ENCODE results near the gene U2AF2. TPM values are rescaled to one million over a fixed set of nuclear protein-coding genes. Genes with fewer than 3 reads are reported as not detected.

Gene U2AF2
- total and polyA plus RNA-seq, 8 donors, result 123 to 213 (median 170) TPM

DNA sequence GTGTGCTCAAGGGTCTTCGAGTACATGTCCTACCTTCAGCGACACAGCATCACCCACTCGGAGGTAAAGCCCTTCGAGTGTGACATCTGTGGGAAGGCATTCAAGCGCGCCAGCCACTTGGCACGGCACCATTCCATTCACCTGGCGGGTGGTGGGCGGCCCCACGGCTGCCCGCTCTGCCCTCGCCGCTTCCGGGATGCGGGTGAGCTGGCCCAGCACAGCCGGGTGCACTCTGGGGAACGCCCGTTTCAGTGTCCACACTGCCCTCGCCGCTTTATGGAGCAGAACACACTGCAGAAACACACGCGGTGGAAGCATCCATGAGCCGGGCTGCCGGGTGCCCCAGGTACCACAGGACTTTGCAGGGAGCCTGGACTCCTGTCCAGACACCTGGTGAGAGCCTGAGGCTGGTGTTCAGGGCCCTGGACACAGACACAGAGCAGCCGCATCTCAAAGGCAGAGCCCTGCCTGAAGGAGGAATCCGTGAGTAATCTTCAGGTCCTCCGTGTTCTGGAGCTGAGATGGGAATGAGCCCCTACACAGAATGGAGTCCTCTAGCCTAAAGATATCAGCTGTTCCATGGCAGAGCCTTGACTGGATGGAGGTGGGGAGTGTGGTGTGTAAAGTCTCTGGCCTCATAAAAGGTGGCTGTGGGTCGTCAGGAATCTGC lies 9.9 kb upstream of the U2AF2 start:
- H3K36me3 ChIP-seq, result peaks cover 0 to 12% of the 10 kb centered on the region in 2 donors
- DNase-seq, result peak in 1 of 4 donors; percentile 68
- ATAC-seq, result no peak
- TF ChIP-seq, protein P1, sequence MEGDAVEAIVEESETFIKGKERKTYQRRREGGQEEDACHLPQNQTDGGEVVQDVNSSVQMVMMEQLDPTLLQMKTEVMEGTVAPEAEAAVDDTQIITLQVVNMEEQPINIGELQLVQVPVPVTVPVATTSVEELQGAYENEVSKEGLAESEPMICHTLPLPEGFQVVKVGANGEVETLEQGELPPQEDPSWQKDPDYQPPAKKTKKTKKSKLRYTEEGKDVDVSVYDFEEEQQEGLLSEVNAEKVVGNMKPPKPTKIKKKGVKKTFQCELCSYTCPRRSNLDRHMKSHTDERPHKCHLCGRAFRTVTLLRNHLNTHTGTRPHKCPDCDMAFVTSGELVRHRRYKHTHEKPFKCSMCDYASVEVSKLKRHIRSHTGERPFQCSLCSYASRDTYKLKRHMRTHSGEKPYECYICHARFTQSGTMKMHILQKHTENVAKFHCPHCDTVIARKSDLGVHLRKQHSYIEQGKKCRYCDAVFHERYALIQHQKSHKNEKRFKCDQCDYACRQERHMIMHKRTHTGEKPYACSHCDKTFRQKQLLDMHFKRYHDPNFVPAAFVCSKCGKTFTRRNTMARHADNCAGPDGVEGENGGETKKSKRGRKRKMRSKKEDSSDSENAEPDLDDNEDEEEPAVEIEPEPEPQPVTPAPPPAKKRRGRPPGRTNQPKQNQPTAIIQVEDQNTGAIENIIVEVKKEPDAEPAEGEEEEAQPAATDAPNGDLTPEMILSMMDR (IDR thresholded peaks at IDR 0.05), result no peak
- no peak overlapping the region for H3K27ac ChIP-seq
- H3K4me1 ChIP-seq, result peaks cover 21 to 81% of the 10 kb centered on the region in 2 donors
- peaks cover 0 to 13% of the 10 kb centered on the region in 2 donors for H3K27me3 ChIP-seq
- no peaks in the 10 kb centered on the region for H3K9me3 ChIP-seq
- intact Hi-C loops (cut with DNase I), result no loop called here
- H3K4me3 ChIP-seq, result peak overlapping the region in 1 of 2 donors; percentile 74

DNA sequence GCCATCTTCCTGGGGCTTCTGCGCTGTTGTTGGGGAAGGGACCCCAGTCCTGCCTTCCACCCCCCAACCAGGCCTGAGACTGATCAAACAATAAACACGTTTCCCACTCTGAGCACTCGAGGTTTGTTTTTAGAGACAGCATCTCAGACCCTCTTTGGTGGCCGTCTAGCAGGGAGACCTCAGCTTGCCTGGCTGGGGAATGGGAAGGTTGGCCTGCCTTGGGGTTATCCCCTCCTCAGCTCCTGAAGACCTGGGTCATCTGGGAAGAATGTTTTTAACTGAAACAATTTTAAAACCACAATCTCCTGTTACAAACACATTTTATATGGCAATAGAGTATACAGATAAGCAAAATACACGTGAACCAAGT lies 9.3 kb upstream of the U2AF2 start:
- Histone ChIP-seq H3K4me3 (no peak overlapping the region), H3K27ac (no peak overlapping the region), H3K36me3 (peaks cover 0 to 12% of the 10 kb centered on the region in 2 donors), H3K9me3 (no peaks in the 10 kb centered on the region), H3K4me1 (peaks cover 15 to 76% of the 10 kb centered on the region in 2 donors), H3K27me3 (peaks cover 0 to 13% of the 10 kb centered on the region in 2 donors)
- TF ChIP-seq, protein P1 (IDR thresholded peaks at IDR 0.05), result no peak
- ATAC-seq, result no peak
- intact Hi-C loops (cut with DNase I), result no loop called here
- DNase-seq, result no peak

DNA sequence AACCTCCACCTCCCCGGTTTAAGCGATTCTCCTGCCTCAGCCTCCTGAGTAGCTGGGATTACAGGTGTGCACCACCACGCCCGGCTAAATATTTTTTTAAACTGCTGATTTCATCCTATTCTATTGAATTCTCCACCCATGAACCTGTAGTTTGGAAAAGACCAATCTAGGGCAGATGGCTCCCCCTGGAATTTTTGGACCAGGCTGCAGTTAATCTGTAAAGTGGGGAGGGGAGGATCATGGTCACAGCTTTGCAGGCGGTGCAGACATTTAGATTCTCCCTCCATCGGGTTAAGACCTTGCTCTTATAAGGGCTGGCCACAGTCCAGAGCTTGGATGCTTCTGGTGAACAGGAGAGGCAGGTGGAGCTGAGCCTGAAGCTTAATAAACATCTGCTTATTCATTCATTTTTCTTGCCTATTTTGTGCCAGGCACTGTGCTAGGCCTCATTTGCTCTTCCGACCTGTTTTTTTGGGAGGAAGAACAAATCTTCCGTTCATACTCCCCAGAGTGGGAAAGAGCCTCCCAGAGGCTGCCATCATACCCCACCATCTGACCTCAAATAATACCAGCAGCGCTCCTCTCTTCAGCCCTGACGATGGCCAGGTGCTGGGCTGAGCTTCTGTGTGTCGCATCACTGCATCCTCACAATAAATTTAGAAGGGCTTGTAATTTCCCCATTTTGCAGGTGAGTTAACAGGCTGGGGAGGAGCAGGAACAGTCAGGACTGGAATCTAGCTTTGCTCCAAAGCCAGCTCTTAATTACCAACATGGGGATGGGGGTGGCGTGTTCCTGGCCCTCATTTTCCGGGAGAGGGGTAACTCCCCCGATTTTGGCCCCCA lies 7.7 kb upstream of the U2AF2 start:
- H3K36me3 ChIP-seq, result peaks cover 0 to 16% of the 10 kb centered on the region in 2 donors
- TF ChIP-seq, protein P1 (IDR thresholded peaks at IDR 0.05), result no peak
- ATAC-seq, result no peak
- H3K27me3 ChIP-seq, result peaks cover 0 to 9% of the 10 kb centered on the region in 2 donors
- intact Hi-C loops (cut with DNase I), result no loop called here
- peak in 1 of 4 donors; percentile 29 for DNase-seq
- H3K4me3 ChIP-seq, result peak overlapping the region; percentile 67 to 79
- H3K9me3 ChIP-seq, result no peaks in the 10 kb centered on the region
- peak overlapping the region; percentile 65 to 70 for H3K27ac ChIP-seq
- peaks cover 14 to 63% of the 10 kb centered on the region in 2 donors for H3K4me1 ChIP-seq

- Histone ChIP-seq H3K4me3 (peak within 1 kb of the TSS; percentile 67 to 79), H3K9me3 (no peaks in the 10 kb centered on the region), H3K36me3 (peaks cover 0 to 22% of the 10 kb centered on the region in 2 donors), H3K4me1 (peaks cover 14 to 56% of the 10 kb centered on the region in 2 donors), H3K27ac (peak within 1 kb of the TSS; percentile 65 to 70), H3K27me3 (peaks cover 0 to under 1% of the 10 kb centered on the region in 2 donors)
- peak; percentile 66 for ATAC-seq
- peak in 3 of 4 donors; percentile 80 to 85 (median 81) for DNase-seq
- TF ChIP-seq, protein P1 (IDR thresholded peaks at IDR 0.05), result no peak
- intact Hi-C loops (cut with DNase I), result no loop called here
These were observed 6.9 kb upstream of the U2AF2 start, which contains the start of gene CCDC106 for GRCh38 chr19:55647732-55648584. Gene CCDC106 (plus strand): TSS chr19:55648212. CDS start chr19:55649047, 835 bp downstream.
